Spinal cord (tissue), 10 donors: ENCODE results near the gene TEAD4. TPM values are rescaled to one million over a fixed set of nuclear protein-coding genes. Genes with fewer than 3 reads are reported as not detected.

ENCODE experiments used
- DNase-seq, 6 donors: peaks; one replicate each; pipeline versions ENCODE4 v3.0.0 to v3.0.0-alpha.2; 2013 to 2015; ENCODE audit warnings: low spot score in 6 of 6, low read depth in 4 of 6
- H3K27ac ChIP-seq: one replicate; pipeline ENCODE4 v1.5.1; 2013; ENCODE audit warnings: low read depth, low read length, control low read depth
- H3K27me3 ChIP-seq: one replicate; pipeline ENCODE4 v1.6.1; 2013; ENCODE audit warnings: low read length; ENCODE audit not compliant: control insufficient read depth, insufficient read depth
- H3K36me3 ChIP-seq: one replicate; pipeline ENCODE4 v1.6.1; 2013; ENCODE audit warnings: low read length; ENCODE audit not compliant: control insufficient read depth, insufficient read depth
- H3K4me1 ChIP-seq: one replicate; pipeline ENCODE4 v1.6.1; 2013; ENCODE audit warnings: low read length; ENCODE audit not compliant: control insufficient read depth, insufficient read depth
- H3K4me3 ChIP-seq: one replicate; pipeline ENCODE4 v1.5.1; 2013; ENCODE audit warnings: low read depth, low read length, control low read depth
- H3K9me3 ChIP-seq: one replicate; pipeline ENCODE4 v1.6.1; 2013; ENCODE audit warnings: low read length; ENCODE audit not compliant: control insufficient read depth, insufficient read depth
- WGBS: methylation state at CpG from one replicate; pipeline ENCODE4 v1.1.5; 2013; ENCODE audit warnings: missing lambda C conversion rate; ENCODE audit not compliant: insufficient coverage; 5-methylcytosine and 5-hydroxymethylcytosine counted together
- long read RNA-seq, 4 donors: transcript quantifications; one replicate each; lab custom pipeline, GENCODE V29; 2026
- polyA plus RNA-seq, 2 donors: library from polyadenylated mRNA; unstranded; fragments of 120-200 nt; gene quantifications; one replicate each; pipeline ENCODE4 v1.2.1, GENCODE V29; 2013; ENCODE audit not compliant: insufficient read length in 2 of 2
- total RNA-seq, 2 donors: library from RNA; depleted of rRNA in 1 of 2; stranded (reverse); fragments of 120-200 nt in 1 of 2; fragments of >200 nt in 1 of 2; gene quantifications; one replicate each; pipeline versions ENCODE4 v1.2.3 to v1.2.4, GENCODE V29; 2013 to 2014
- donor health status: healthy.

TEAD4 gene
- total RNA-seq (1 to 10 TPM in 1 of 2 donors, under 1 TPM in 1; 0.99 to 2.7 TPM), polyA plus RNA-seq (1 to 10 TPM; 2.0 to 2.8 TPM)
- long read RNA-seq, donor 1, partial matches to known transcripts: 0 of 3 reads
- long read RNA-seq, donor 1, other reads (novel, unspliced or antisense): 0 of 3 reads
- long read RNA-seq, donor 2: 0 reads
- long read RNA-seq, donor 3, partial matches to known transcripts: 0 of 2 reads
- long read RNA-seq, donor 3, other reads (novel, unspliced or antisense): 0 of 2 reads
- long read RNA-seq, donor 4, partial matches to known transcripts: 0 of 3 reads
- long read RNA-seq, donor 4, other reads (novel, unspliced or antisense): 0 of 3 reads

GRCh38 chr12:2959192-2959504 is at the start of gene TEAD4:
Gene TEAD4 (plus strand): TSS chr12:2959397.
- Histone ChIP-seq H3K36me3 (no peaks in the 10 kb centered on the region), H3K4me3 (peak within 1 kb of the TSS; percentile 45), H3K27ac (no peak within 1 kb of the TSS), H3K4me1 (peaks cover 28% of the 10 kb centered on the region), H3K9me3 (no peaks in the 10 kb centered on the region), H3K27me3 (peaks cover 56% of the 10 kb centered on the region)
- WGBS: 0% methylated on average over 40 of the region's 50 CpGs
- peak in 1 of 6 donors; percentile 57 for DNase-seq

GRCh38 chr12:2912216-2912575 is 47.0 kb upstream of the TEAD4 start:
- H3K27ac ChIP-seq: no peak overlapping the region
- H3K36me3 ChIP-seq: peaks cover 15% of the 10 kb centered on the region
- H3K4me3 ChIP-seq: no peak overlapping the region
- no peaks in the 10 kb centered on the region for H3K9me3 ChIP-seq
- H3K27me3 ChIP-seq: no peaks in the 10 kb centered on the region
- DNase-seq: no peak
- WGBS: 87% methylated on average over 3 of the region's 3 CpGs
- no peaks in the 10 kb centered on the region for H3K4me1 ChIP-seq

GRCh38 chr12:2919249-2919648 is 39.9 kb upstream of the TEAD4 start:
- Histone ChIP-seq H3K4me3 (no peak overlapping the region), H3K27ac (no peak overlapping the region), H3K27me3 (no peaks in the 10 kb centered on the region), H3K36me3 (peaks cover 49% of the 10 kb centered on the region), H3K9me3 (no peaks in the 10 kb centered on the region), H3K4me1 (no peaks in the 10 kb centered on the region)
- WGBS: no CpG with 5 or more reads among the region's 2 CpGs
- DNase-seq: no peak

GRCh38 chr12:2922329-2922728 is 36.9 kb upstream of the TEAD4 start:
- DNase-seq: no peak
- no peak overlapping the region for H3K27ac ChIP-seq
- WGBS: no CpG with 5 or more reads among the region's 2 CpGs

GRCh38 chr12:2923057-2923456 is 36.1 kb upstream of the TEAD4 start:
- peaks cover 38% of the 10 kb centered on the region for H3K36me3 ChIP-seq

More at GRCh38 chr12:2922329-2922728, 36.9 kb upstream of the TEAD4 start:
- H3K27me3 ChIP-seq: no peaks in the 10 kb centered on the region
- peaks cover 42% of the 10 kb centered on the region for H3K36me3 ChIP-seq
- H3K9me3 ChIP-seq: no peaks in the 10 kb centered on the region
- no peak overlapping the region for H3K4me3 ChIP-seq
- no peaks in the 10 kb centered on the region for H3K4me1 ChIP-seq

GRCh38 chr12:2924019-2924418 is 35.2 kb upstream of the TEAD4 start:
- Histone ChIP-seq H3K4me3 (no peak overlapping the region), H3K27me3 (no peaks in the 10 kb centered on the region), H3K36me3 (peaks cover 35% of the 10 kb centered on the region), H3K4me1 (no peaks in the 10 kb centered on the region), H3K27ac (no peak overlapping the region), H3K9me3 (no peaks in the 10 kb centered on the region)
- no peak for DNase-seq
- 100% methylated on average over 3 of the region's 3 CpGs for WGBS

More at GRCh38 chr12:2923057-2923456, 36.1 kb upstream of the TEAD4 start:
- WGBS: 100% methylated on average over 3 of the region's 9 CpGs
- no peak for DNase-seq
- H3K9me3 ChIP-seq: no peaks in the 10 kb centered on the region
- H3K4me3 ChIP-seq: no peak overlapping the region
- H3K4me1 ChIP-seq: no peaks in the 10 kb centered on the region
- no peaks in the 10 kb centered on the region for H3K27me3 ChIP-seq
- no peak overlapping the region for H3K27ac ChIP-seq

GRCh38 chr12:2925322-2925995 is 33.7 kb upstream of the TEAD4 start:
- Histone ChIP-seq H3K4me3 (no peak overlapping the region), H3K9me3 (no peaks in the 10 kb centered on the region), H3K4me1 (no peaks in the 10 kb centered on the region), H3K27me3 (no peaks in the 10 kb centered on the region), H3K36me3 (peaks cover 39% of the 10 kb centered on the region), H3K27ac (no peak overlapping the region)
- 77% methylated on average over 4 of the region's 6 CpGs for WGBS
- peak in 1 of 6 donors; percentile 17 for DNase-seq

GRCh38 chr12:2930865-2931264 is 28.3 kb upstream of the TEAD4 start:
- Histone ChIP-seq H3K4me3 (no peak overlapping the region), H3K36me3 (peaks cover 42% of the 10 kb centered on the region), H3K4me1 (no peaks in the 10 kb centered on the region), H3K27ac (no peak overlapping the region), H3K9me3 (no peaks in the 10 kb centered on the region), H3K27me3 (no peaks in the 10 kb centered on the region)
- WGBS: 91% methylated on average over 4 of the region's 8 CpGs
- no peak for DNase-seq

- H3K27me3 ChIP-seq: no peaks in the 10 kb centered on the region
- no peaks in the 10 kb centered on the region for H3K4me1 ChIP-seq
- no peaks in the 10 kb centered on the region for H3K9me3 ChIP-seq
- no peak overlapping the region for H3K4me3 ChIP-seq
- peaks cover 53% of the 10 kb centered on the region for H3K36me3 ChIP-seq
- WGBS: 92% methylated on average over 6 of the region's 6 CpGs
- no peak for DNase-seq
- H3K27ac ChIP-seq: no peak overlapping the region
These were observed 25.6 kb upstream of the TEAD4 start for GRCh38 chr12:2933586-2933985.

GRCh38 chr12:2934371-2934770 is 24.8 kb upstream of the TEAD4 start:
- WGBS: 87% methylated on average over 5 of the region's 6 CpGs

More at GRCh38 chr12:2934371-2934770, 24.8 kb upstream of the TEAD4 start:
- Histone ChIP-seq H3K4me1 (no peaks in the 10 kb centered on the region), H3K9me3 (no peaks in the 10 kb centered on the region), H3K27ac (no peak overlapping the region), H3K36me3 (peaks cover 57% of the 10 kb centered on the region), H3K27me3 (no peaks in the 10 kb centered on the region), H3K4me3 (no peak overlapping the region)
- DNase-seq: no peak
